Loucy (cell line): ENCODE data around the gene GABBR1.
A peak's percentile ranks its signal among the peaks of the same experiment; 100 is the strongest.

Experiments
- H2AFZ ChIP-seq: fragments of 200-600 bp; sonication (generic); 2 replicates; pipeline ENCODE4 v1.6.0; 2016; ENCODE audit warnings: antibody characterized with exemption, mild to moderate bottlenecking, low read length, moderate library complexity
- H3F3A ChIP-seq: fragments of 200-600 bp; 2 replicates; pipeline ENCODE4 v1.6.0; 2016; ENCODE audit warnings: antibody characterized with exemption, low read depth, mild to moderate bottlenecking
- H3K27me3 ChIP-seq: fragments of 200-600 bp; sonication (generic); 2 replicates; pipeline ENCODE4 v1.6.1; 2014; ENCODE audit warnings: low read length, mild to moderate bottlenecking; ENCODE audit not compliant: insufficient read depth, poor library complexity, severe bottlenecking
- H3K36me3 ChIP-seq: fragments of 200-600 bp; sonication (generic); 2 replicates; pipeline ENCODE4 v1.6.1; 2016; ENCODE audit warnings: low read length; ENCODE audit not compliant: insufficient read depth
- H3K4me1 ChIP-seq: fragments of 200-600 bp; sonication (generic); 2 replicates; pipeline ENCODE4 v1.5.1; 2014; ENCODE audit warnings: low read length, mild to moderate bottlenecking; ENCODE audit not compliant: insufficient read depth, poor library complexity, severe bottlenecking
- H3K4me2 ChIP-seq: fragments of 200-600 bp; sonication (generic); 2 replicates; pipeline ENCODE4 v1.6.0; 2014; ENCODE audit warnings: antibody characterized with exemption, low read length, low read depth, mild to moderate bottlenecking; ENCODE audit not compliant: poor library complexity, severe bottlenecking
- H3K4me3 ChIP-seq: fragments of 200-600 bp; sonication (generic); 2 replicates; pipeline ENCODE4 v1.5.1; 2014; ENCODE audit warnings: low read length, mild to moderate bottlenecking, mixed read lengths; ENCODE audit not compliant: poor library complexity, severe bottlenecking
- H3K79me2 ChIP-seq: fragments of 200-600 bp; sonication (generic); 2 replicates; pipeline ENCODE4 v1.6.1; 2014; ENCODE audit warnings: low read length; ENCODE audit not compliant: insufficient read depth
- H3K9ac ChIP-seq: fragments of 200-600 bp; sonication (generic); 2 replicates; pipeline ENCODE4 v1.6.0; 2014; ENCODE audit warnings: mild to moderate bottlenecking, low read depth, low read length, moderate library complexity; ENCODE audit not compliant: poor library complexity, severe bottlenecking
- H3K9me2 ChIP-seq: fragments of 200-600 bp; sonication (generic); replicated peaks from 2 replicates; pipeline ENCODE4 v1.6.1; 2016; ENCODE audit warnings: low read depth, low read length, mixed read lengths
- H3K9me3 ChIP-seq: fragments of 200-600 bp; sonication (generic); 2 replicates; pipeline ENCODE4 v1.6.1; 2014; ENCODE audit warnings: mild to moderate bottlenecking, antibody characterized with exemption, low read length, low read depth; ENCODE audit not compliant: insufficient read depth
- H4K20me1 ChIP-seq: fragments of 200-600 bp; sonication (generic); 2 replicates; pipeline ENCODE4 v1.6.0; 2014; ENCODE audit warnings: antibody characterized with exemption, low read length, mild to moderate bottlenecking; ENCODE audit not compliant: insufficient read depth, poor library complexity, severe bottlenecking
- CTCF ChIP-seq: fragments of 200-600 bp; sonication (generic); conservative IDR thresholded peaks from 2 replicates; pipeline ENCODE4 v1.5.1; 2014; ENCODE audit warnings: mild to moderate bottlenecking, antibody characterized with exemption, low read length
- EZH2phosphoT487 ChIP-seq: fragments of 200-600 bp; IDR thresholded peaks from 2 replicates; pipeline ENCODE4 v1.6.1; 2018; ENCODE audit warnings: antibody characterized with exemption, mild to moderate bottlenecking, moderate library complexity, borderline replicate concordance

GABBR1 gene

GRCh38 chr6:29676981-29677601, 44.1 kb upstream of the GABBR1 start:
- Histone ChIP-seq H2AFZ (peak overlapping the region; percentile 40; the same call in 1 of the 2 replicates), H3K79me2 (no peaks in the 10 kb centered on the region), H3K4me2 (peak overlapping the region; percentile 37)

GRCh38 chr6:29675561-29675960, 42.6 kb upstream of the GABBR1 start:
- Histone ChIP-seq H3K4me2 (no peak overlapping the region), H3K9me3 (no peaks in the 10 kb centered on the region), H3K36me3 (no peaks in the 10 kb centered on the region), H3K9ac (no peak overlapping the region), H3K9me2 (no peaks in the 10 kb centered on the region), H4K20me1 (no peaks in the 10 kb centered on the region), H3F3A (no peaks in the 10 kb centered on the region), H3K27me3 (peaks cover 5% of the 10 kb centered on the region), H2AFZ (no peak overlapping the region), H3K79me2 (no peaks in the 10 kb centered on the region), H3K4me1 (peaks cover 12% of the 10 kb centered on the region), H3K4me3 (no peak overlapping the region)
- TF ChIP-seq CTCF (no peak), EZH2phosphoT487 (no peak)

More at GRCh38 chr6:29676981-29677601, 44.1 kb upstream of the GABBR1 start:
- H3K9ac ChIP-seq: no peak overlapping the region
- no peaks in the 10 kb centered on the region for H3K27me3 ChIP-seq
- no peaks in the 10 kb centered on the region for H4K20me1 ChIP-seq
- no peaks in the 10 kb centered on the region for H3K9me2 ChIP-seq
- H3K4me3 ChIP-seq: no peak overlapping the region
- H3K4me1 ChIP-seq: peaks cover 12% of the 10 kb centered on the region
- no peaks in the 10 kb centered on the region for H3K36me3 ChIP-seq
- H3K9me3 ChIP-seq: no peaks in the 10 kb centered on the region
- TF ChIP-seq EZH2phosphoT487 (no peak), CTCF (no peak)
- H3F3A ChIP-seq: no peaks in the 10 kb centered on the region

- Histone ChIP-seq H3K4me2 (no peak overlapping the region), H2AFZ (no peak overlapping the region), H4K20me1 (no peaks in the 10 kb centered on the region), H3K4me3 (no peak overlapping the region), H3K4me1 (peaks cover 12% of the 10 kb centered on the region), H3K9ac (no peak overlapping the region), H3F3A (no peaks in the 10 kb centered on the region), H3K36me3 (no peaks in the 10 kb centered on the region), H3K9me2 (no peaks in the 10 kb centered on the region), H3K79me2 (no peaks in the 10 kb centered on the region), H3K27me3 (peaks cover 5% of the 10 kb centered on the region), H3K9me3 (no peaks in the 10 kb centered on the region)
- no peak for TF ChIP-seq EZH2phosphoT487
- no peak for TF ChIP-seq CTCF
Observed at GRCh38 chr6:29674008-29674407, 41.0 kb upstream of the GABBR1 start.
